Hematopoietic multipotent progenitor cell treated with erythropoietin and hydrocortisone succinate and interleukin-3 and kit ligand, for 6 days (in vitro differentiated cells): ENCODE results near the gene PNLIPRP2.
A peak's percentile ranks its signal among the peaks of the same experiment; 100 is the strongest.

Source experiments
- DNase-seq: peaks from one replicate; pipeline ENCODE4 v3.0.0-alpha.2; 2015

The PNLIPRP2 gene

GRCh38 chr10:116686632-116687031, 65.9 kb downstream of the PNLIPRP2 start:
- no peak for DNase-seq

- DNase-seq = no peak
These were observed 66.9 kb downstream of the PNLIPRP2 start for GRCh38 chr10:116687633-116688032.

GRCh38 chr10:116688241-116688711, 67.5 kb downstream of the PNLIPRP2 start:
- peak; percentile 30 for DNase-seq

- DNase-seq = no peak
These were observed 68.2 kb downstream of the PNLIPRP2 start for GRCh38 chr10:116688741-116689495.

GRCh38 chr10:116689744-116690143, 69.0 kb downstream of the PNLIPRP2 start:
- DNase-seq = no peak

GRCh38 chr10:116690356-116691322, 69.9 kb downstream of the PNLIPRP2 start:
- no peak for DNase-seq

GRCh38 chr10:116691635-116692034, 70.9 kb downstream of the PNLIPRP2 start:
- DNase-seq = no peak

- no peak for DNase-seq
These were observed 71.5 kb downstream of the PNLIPRP2 start for GRCh38 chr10:116692225-116692624.

- DNase-seq = no peak
These were observed 73.6 kb downstream of the PNLIPRP2 start for GRCh38 chr10:116694243-116694926.
